NCI-H748 (cell line): Measurements from ENCODE around the gene SERPINC1.
"Not testable (repeated sequence)": the region's sequence is repeated elsewhere in the genome, so short reads cannot be mapped to it uniquely, and the experiment has no call there.

Experiments
- DNase-seq: peaks from one replicate; lab custom pipeline; 2025; ENCODE audit not compliant: unreplicated experiment; lab: John Stamatoyannopoulos, UW

The SERPINC1 gene

GRCh38 chr1:173917149-173917548 is at the start of gene SERPINC1:
Gene SERPINC1, minus strand, starts transcription at chr1:173917327. Its CDS starts 68 bp downstream, at chr1:173917259.
- no peak for DNase-seq

DNA sequence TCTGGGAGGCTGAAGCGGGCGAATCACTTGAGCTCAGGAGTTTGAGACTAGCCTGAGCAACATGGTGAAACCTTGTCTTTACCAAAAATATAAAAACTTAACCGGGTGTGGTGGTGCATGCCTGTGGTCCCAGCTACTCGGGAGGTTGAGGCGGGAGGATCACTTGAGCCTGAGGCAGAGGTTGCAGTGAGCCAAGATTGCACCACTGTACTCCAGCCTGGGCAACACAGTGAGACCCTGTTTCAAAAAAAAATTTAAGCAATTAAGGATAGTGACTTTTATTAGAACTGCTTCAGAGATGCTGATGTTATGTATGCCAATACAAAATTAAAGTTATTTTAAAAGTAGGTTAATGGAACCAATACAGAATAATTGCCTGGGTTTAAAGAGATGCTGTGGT is 48.8 kb upstream of the SERPINC1 start:
- DNase-seq: not testable (repeated sequence)

- DNase-seq: no peak
Observed at GRCh38 chr1:173963477-173963876, 46.4 kb upstream of the SERPINC1 start.

DNA sequence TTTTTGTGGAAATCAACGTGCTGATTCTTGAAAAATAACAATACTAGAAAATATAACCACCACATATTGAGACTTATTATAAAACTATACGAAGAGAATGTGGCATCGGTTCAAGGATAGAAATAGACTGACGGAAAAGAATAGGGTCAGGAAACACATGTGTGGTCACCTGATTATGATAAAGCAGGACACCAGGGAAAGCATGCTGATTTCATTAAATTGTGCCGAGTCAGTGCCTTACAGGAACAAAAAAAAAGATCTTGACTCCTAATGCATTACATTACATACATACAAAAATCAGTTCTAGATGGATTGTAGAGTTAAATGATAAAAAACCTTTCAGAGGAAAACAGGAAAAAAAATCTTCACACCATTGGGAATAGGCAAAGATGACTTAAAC is 43.5 kb upstream of the SERPINC1 start:
- DNase-seq: no peak

- no peak for DNase-seq
Observed at GRCh38 chr1:173954179-173954578, 37.1 kb upstream of the SERPINC1 start.

DNA sequence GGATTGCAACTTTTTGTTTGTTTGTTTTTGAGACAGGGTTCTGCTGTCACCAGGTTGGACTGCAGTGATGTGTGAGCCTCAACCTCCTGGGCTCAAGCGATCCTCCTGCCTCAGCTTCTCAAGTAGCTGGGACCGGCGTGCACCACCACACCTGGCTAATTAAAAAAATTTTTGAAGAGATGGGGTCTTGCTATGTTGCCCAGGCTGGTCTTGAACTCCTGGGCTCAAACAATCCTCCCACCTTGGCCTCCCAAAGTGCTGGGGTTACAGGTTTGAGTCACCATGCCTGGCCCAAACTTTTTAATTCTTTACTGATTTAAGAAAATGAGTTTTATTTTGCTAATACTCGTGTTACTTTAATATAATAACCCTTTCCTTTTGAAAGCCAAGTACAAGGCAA is 31.5 kb upstream of the SERPINC1 start:
- DNase-seq: no peak

GRCh38 chr1:173946380-173946921 is 29.3 kb upstream of the SERPINC1 start:
- DNase-seq: no peak

- no peak for DNase-seq
Observed at GRCh38 chr1:173937062-173937461, 19.9 kb upstream of the SERPINC1 start.

DNA sequence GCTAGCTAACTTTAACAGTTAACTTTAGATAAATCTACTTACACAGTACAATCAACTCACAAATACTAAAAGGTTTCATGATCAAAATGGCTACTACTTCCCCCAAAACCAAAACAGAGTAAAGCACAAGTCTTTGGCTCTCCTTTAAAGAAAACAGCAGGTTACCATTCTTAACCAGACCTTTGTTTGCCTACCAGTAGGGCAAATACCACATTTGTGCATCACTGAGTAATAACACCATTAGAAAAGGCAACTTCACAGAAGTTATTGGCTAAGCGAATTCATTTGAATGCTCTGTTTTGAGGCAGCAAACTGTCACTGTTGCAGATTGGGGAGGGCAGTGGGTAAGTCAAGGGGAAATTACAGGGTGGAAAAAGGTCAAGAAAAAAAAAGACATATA is 17.3 kb upstream of the SERPINC1 start:
- DNase-seq: no peak

GRCh38 chr1:173930541-173930940 is 13.4 kb upstream of the SERPINC1 start:
- not testable (repeated sequence) for DNase-seq

DNA sequence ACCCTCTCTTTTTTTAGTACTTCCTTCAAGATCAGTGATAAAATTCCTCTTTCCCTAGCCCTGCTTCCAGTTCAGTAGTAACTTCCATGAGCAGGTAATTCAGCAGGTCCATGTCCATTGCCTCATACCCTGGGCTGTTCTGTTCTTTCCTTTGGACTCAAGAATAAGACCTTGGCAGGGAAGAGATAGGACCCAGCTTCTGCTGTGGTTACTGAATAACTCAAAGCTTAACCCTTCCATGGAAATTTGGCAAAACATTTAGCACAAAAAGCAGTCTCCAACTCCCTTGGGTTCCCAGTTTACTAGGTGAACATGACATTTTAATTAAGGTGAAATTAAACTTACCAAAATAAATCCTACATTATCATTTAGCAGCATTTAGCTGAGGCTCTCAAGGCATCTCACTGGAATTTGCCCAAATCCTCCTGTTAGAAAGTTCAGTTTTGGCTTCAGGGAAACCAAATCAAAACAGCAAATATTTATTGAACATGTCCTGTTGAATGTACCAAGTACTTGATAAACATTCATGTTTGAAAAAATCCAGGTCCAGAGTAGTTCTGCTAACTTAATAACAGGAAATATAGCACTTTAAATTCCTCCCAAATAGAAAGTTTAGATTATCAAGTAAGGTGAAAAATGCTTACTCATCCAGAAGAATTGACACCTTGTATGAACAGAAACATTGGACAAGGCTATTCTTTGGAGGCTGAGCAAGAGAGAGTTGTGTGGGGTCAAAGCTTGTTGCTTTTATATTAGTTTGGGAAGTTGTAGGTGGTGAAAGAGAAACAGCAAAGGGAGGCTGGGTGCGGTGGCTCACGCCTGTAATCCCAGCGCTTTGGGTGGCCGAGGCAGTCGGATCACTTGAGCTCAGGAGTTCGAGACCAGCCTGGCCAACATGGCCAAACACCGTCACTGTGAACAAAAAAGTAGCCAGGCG is 8.4 kb upstream of the SERPINC1 start:
- DNase-seq: no peak

- DNase-seq: no peak
Observed at GRCh38 chr1:173920861-173921260, 3.7 kb upstream of the SERPINC1 start.

GRCh38 chr1:173917635-173918493 is 737 bp upstream of the SERPINC1 start:
- DNase-seq: no peak

- no peak for DNase-seq
Observed at GRCh38 chr1:173916667-173917066, 460 bp downstream of the SERPINC1 start.

GRCh38 chr1:173915596-173915995 is 1.5 kb downstream of the SERPINC1 start:
- DNase-seq: no peak

DNA sequence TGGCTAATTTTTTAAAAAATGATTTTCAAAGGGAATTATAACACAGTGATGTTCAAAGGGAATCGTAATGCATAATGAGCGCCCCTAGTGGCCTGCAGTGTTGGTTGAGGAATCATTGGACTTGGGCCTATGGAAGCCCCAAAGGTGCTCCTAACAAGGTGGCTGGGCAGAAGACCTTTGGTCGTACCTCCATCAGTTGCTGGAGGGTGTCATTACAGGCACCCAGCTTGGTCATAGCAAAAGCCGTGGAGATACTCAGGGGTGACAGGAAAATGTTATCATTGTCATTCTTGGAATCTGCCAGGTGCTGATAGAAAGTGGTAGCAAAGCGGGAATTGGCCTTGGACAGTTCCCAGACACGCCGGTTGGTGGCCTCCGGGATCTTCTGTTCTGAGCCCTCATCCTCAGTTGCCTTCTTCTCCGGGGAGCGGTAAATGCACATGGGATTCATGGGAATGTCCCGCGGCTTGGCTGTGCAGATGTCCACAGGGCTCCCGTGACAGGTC is 2.7 kb downstream of the SERPINC1 start:
- DNase-seq: peak; percentile 3

- no peak for DNase-seq
Observed at GRCh38 chr1:173913111-173913510, 4.0 kb downstream of the SERPINC1 start.

- DNase-seq: no peak
Observed at GRCh38 chr1:173903827-173904531, 13.1 kb downstream of the SERPINC1 start.

DNA sequence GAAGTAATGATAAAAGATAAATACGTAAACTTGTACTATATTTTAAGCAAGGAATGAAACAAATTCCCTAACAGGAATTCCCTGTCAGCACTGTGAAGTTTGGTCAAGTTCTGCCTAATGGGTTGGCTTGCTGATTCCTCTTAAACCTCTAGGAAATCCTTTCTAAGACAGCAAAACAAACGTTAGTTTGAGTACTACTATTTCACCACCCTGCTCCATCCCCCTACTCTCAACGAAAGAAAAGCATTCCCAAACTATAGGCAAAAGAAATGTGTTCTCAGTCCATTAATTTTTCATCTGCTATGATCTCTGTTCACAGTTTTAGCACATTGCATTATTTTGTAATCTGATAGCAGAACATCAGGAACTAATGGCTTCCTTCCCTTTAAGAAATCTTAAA is 16.1 kb downstream of the SERPINC1 start:
- no peak for DNase-seq

DNA sequence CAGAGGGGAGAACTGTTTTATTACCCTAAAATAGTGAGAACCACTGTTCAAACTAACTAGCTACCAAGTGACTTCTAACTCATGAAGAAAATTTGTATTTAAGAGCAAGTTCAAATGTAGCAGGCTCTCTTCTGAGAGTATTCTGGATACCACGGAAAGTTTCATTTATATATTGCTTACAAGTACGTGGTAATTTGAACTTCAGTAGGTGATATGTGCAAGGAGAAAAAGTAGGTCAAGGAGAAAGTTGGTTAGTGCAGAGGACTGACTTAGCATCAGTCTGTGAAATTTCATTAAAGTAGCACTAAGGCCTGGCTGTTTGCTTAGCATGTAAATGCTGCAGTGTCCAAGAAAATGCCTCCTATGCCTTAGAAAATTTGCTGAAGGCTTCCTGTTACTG is 16.7 kb downstream of the SERPINC1 start:
- DNase-seq: no peak

GRCh38 chr1:173894189-173894588 is 22.9 kb downstream of the SERPINC1 start:
- no peak for DNase-seq
